Fibroblast of mammary gland (primary cell): ENCODE measurements around the gene GRXCR1.

ENCODE experiments used
- DNase-seq: peaks from one replicate; pipeline ENCODE4 v3.0.0-alpha.2; 2010; ENCODE audit warnings: low read depth
- H3K4me3 ChIP-seq: 2 replicates; pipeline ENCODE4 v1.5.1; 2011; ENCODE audit warnings: low read depth, mild to moderate bottlenecking, low read length, moderate library complexity; ENCODE audit not compliant: control insufficient read depth
- TF ChIP-seq, protein P1 (sequence below): conservative IDR thresholded peaks from 2 replicates; pipeline ENCODE4 v1.5.1; 2011; ENCODE audit warnings: low read depth, low read length, inconsistent platforms; ENCODE audit not compliant: control insufficient read depth, insufficient read depth

Gene GRXCR1

GRCh38 chr4:42905591-42905990 lies 13.1 kb downstream of the GRXCR1 start:
- no peak for DNase-seq
- TF ChIP-seq, protein P1, sequence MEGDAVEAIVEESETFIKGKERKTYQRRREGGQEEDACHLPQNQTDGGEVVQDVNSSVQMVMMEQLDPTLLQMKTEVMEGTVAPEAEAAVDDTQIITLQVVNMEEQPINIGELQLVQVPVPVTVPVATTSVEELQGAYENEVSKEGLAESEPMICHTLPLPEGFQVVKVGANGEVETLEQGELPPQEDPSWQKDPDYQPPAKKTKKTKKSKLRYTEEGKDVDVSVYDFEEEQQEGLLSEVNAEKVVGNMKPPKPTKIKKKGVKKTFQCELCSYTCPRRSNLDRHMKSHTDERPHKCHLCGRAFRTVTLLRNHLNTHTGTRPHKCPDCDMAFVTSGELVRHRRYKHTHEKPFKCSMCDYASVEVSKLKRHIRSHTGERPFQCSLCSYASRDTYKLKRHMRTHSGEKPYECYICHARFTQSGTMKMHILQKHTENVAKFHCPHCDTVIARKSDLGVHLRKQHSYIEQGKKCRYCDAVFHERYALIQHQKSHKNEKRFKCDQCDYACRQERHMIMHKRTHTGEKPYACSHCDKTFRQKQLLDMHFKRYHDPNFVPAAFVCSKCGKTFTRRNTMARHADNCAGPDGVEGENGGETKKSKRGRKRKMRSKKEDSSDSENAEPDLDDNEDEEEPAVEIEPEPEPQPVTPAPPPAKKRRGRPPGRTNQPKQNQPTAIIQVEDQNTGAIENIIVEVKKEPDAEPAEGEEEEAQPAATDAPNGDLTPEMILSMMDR, result no peak
- H3K4me3 ChIP-seq, result no peak overlapping the region

DNA sequence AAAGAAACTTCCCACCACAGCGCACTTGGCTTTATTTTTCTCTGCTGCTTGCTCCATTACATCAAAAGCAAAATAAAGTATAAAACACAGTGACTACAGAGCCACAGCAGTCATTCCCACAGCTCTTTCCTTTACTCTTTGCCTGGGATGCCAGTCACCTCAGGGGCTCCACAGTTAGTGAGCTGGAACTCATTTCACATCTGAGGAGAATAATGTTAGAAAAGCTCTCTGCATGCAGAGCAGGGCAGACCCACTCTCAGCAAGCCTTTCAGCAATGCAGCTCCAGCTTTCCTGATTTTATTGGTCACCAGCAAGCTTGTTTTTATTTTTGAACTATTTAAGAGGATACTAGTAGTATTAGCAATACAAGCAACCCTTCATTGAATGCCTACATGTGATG lies 13.8 kb downstream of the GRXCR1 start:
- TF ChIP-seq, protein P1, result no peak
- DNase-seq, result no peak
- no peak overlapping the region for H3K4me3 ChIP-seq

DNA sequence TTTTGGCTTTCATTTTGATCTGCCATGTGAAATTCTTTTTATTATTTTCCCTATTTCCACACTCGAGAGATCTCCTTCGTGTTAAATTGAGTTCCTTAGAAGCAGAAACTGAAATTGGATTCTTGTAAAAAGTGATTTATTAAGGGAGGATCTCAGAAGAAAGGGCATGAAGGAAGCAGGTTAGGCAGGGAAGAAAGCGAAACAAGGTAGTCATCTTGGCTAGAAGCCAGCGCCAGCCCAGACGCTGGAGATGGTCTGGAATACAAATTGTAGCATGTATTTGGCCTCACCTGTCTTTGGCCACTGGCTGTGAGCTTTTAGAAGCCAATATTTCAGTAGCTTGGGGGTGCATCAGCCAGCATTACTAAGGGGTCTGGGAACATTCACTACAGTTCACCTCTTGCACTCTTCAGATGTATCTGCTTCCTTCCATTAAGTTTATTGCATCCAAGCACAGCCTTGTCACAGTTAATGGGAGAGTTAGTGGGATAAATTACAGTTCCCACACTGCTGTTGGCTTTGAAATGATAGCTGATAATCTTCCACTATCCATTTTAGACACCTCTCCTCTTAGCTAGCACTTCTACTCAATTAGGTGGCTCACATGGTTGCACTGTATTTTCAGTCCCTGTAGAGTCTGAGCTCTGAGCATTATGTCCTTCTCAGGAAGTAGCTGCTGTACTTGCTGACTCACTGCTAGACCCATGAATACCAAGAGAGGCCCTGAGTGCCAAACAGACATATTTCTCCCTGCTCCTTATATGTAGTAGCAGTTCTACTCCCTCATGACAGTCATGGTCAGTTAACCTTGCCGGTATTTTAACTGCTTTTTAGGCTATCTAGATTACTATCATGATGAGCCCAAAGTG lies 14.6 kb downstream of the GRXCR1 start:
- TF ChIP-seq, protein P1, result no peak
- DNase-seq, result no peak
- no peak overlapping the region for H3K4me3 ChIP-seq

DNA sequence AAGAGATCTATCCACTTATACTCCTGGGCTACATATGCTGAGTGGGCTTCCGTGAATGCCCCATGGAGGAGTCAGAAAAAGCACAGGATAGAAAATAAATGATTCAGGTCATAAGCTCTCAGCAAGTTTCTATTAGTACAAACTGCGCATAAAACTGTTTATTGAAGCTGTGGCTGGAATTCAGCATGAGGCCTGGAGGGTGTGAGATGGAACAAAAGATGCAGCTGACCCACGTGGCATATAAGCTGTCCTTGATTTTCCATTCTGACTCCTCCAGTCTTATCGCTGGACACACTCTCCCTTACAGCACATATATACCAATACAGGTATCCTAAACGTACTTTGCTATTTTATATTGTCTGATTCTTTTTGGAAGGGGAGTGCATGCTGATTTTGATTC lies 17.9 kb downstream of the GRXCR1 start:
- TF ChIP-seq, protein P1, result no peak
- no peak for DNase-seq
- no peak overlapping the region for H3K4me3 ChIP-seq

DNA sequence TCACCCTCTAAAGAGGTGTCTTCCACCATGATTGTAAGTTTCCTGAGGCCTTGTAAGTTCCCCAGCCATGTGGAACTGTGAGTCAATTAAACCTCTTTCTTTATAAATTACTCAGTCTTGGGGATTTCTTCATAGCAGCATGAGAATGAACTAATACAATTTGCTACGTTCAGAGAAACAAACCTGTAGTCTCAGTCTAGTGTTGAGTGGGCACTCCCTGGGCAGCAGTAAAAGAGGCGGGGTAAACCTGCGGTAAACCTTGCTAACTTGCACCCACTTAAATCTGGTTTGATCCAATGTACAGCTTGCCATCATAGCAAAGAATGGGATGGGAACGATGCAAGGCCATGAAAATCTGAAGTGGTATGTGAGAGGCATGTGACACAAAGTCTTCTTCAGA lies 22.4 kb downstream of the GRXCR1 start:
- no peak for DNase-seq
- H3K4me3 ChIP-seq, result no peak overlapping the region
- TF ChIP-seq, protein P1, result no peak

DNA sequence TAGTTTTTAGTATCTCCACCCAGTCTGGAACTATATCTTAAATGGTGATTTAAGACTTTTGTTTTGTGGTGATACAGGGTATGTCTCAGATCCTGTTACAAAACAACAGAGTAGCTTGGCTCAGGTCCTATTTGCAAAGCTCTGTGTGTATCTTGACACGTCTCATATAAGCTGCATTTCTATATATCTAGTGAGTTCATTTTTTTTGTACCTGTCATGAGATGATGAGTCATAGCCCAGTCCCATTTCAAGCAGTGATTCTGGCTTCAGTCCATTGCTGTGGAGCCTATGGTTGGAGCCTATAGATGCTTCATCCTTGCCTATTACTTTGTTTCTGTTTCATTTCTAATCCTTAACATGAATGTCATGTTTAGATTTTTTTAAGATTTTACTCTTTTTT lies 23.0 kb downstream of the GRXCR1 start:
- TF ChIP-seq, protein P1, result no peak
- DNase-seq, result no peak
- H3K4me3 ChIP-seq, result no peak overlapping the region

- DNase-seq, result no peak
- no peak overlapping the region for H3K4me3 ChIP-seq
- TF ChIP-seq, protein P1, result no peak
These were observed 24.8 kb downstream of the GRXCR1 start for GRCh38 chr4:42917296-42917695.
